K562 (cell line): ENCODE measurements around the gene DTNBP1. TPM values are rescaled to one million over a fixed set of nuclear protein-coding genes. Genes with fewer than 3 reads are reported as not detected.

ENCODE experiments used
- ATF3 ChIP-seq, 2 experiments: fragments of 450-650 bp in 1 of 2; sonication (generic) in 1 of 2; formaldehyde crosslinking in 1 of 2; IDR thresholded peaks in 1 of 2; conservative IDR thresholded peaks in 1 of 2; 2 replicates each; pipeline versions ENCODE4 v1.6.1 to v1.8.1; 2016 to 2023; ENCODE audit warnings: mild to moderate bottlenecking in 2 of 2, moderate library complexity in 2 of 2, inconsistent platforms in 1 of 2, missing genetic modification reagents in 1 of 2
- CREB3L1 ChIP-seq: fragments of 450-650 bp; IDR thresholded peaks from 2 replicates; pipeline ENCODE4 v1.6.1; 2014; ENCODE audit warnings: low read depth, mild to moderate bottlenecking, moderate library complexity, borderline replicate concordance
- HLTF ChIP-seq: fragments of 450-650 bp; IDR thresholded peaks from 2 replicates; pipeline ENCODE4 v1.6.1; 2016
- HMGXB4 ChIP-seq: sonication (generic); formaldehyde crosslinking; IDR thresholded peaks from 2 replicates; pipeline ENCODE4 v1.8.1; 2023; ENCODE audit warnings: mild to moderate bottlenecking, missing genetic modification reagents
- JUND ChIP-seq, 2 experiments: IDR thresholded peaks; 2 replicates in 1 of 2; 3 replicates in 1 of 2; pipeline ENCODE4 v1.6.1; 2011; ENCODE audit warnings: borderline replicate concordance in 2 of 2, low read depth in 2 of 2, low read length in 2 of 2, improper control_type of control experiment in 1 of 2, missing biosample characterization in 1 of 2, missing genetic modification characterization in 1 of 2, missing genetic modification reagents in 1 of 2
- KLF6 ChIP-seq: fragments of 250-450 bp; sonication (Bioruptor Pico); IDR thresholded peaks from 2 replicates; pipeline ENCODE4 v1.4.0; 2020; ENCODE audit warnings: mild to moderate bottlenecking, moderate library complexity, borderline replicate concordance
- MCM3 ChIP-seq: fragments of 450-650 bp; IDR thresholded peaks from 2 replicates; pipeline ENCODE4 v1.6.1; 2016
- MCM7 ChIP-seq, 2 experiments: fragments of 450-650 bp; IDR thresholded peaks; 2 replicates each; pipeline ENCODE4 v1.6.1; 2016 to 2018
- MED1 ChIP-seq: sonication (generic); formaldehyde crosslinking; IDR thresholded peaks from 2 replicates; pipeline ENCODE4 v1.8.1; 2023; ENCODE audit warnings: missing genetic modification reagents, borderline replicate concordance
- MIER1 ChIP-seq: fragments of 450-650 bp; IDR thresholded peaks from 2 replicates; pipeline ENCODE4 v1.6.1; 2016; ENCODE audit warnings: antibody characterized with exemption, mild to moderate bottlenecking, low read depth
- PCBP2 ChIP-seq: fragments of 200-400 bp; formaldehyde crosslinking; IDR thresholded peaks from 2 replicates; pipeline ENCODE4 v1.6.1; 2018; ENCODE audit warnings: low read length, low read depth, mild to moderate bottlenecking, moderate library complexity; ENCODE audit not compliant: poor library complexity, severe bottlenecking
- POU5F1 ChIP-seq: fragments of 150-350 bp; IDR thresholded peaks from 2 replicates; pipeline ENCODE4 v1.6.1; 2014; ENCODE audit warnings: borderline replicate concordance, low read length, low read depth, mild to moderate bottlenecking; ENCODE audit not compliant: partially characterized antibody
- PRDM10 ChIP-seq: fragments of 450-650 bp; IDR thresholded peaks from 2 replicates; pipeline ENCODE4 v1.6.1; 2018; ENCODE audit not compliant: partially characterized antibody
- RCOR1 ChIP-seq, 2 experiments: IDR thresholded peaks; 2 replicates each; pipeline ENCODE4 v1.6.1; 2012; ENCODE audit warnings: low read depth in 2 of 2, low read length in 2 of 2, borderline replicate concordance in 1 of 2, improper control_type of control experiment in 1 of 2
- TRIM28 ChIP-seq: fragments of 450-650 bp; IDR thresholded peaks from 2 replicates; pipeline ENCODE4 v1.6.1; 2017
- ZFPM2 ChIP-seq: fragments of 250-450 bp; sonication (Bioruptor Pico); IDR thresholded peaks from 2 replicates; pipeline ENCODE4 v1.5.1; 2022; ENCODE audit warnings: mild to moderate bottlenecking
- ZNF184 ChIP-seq: sonication (generic); formaldehyde crosslinking; IDR thresholded peaks from 2 replicates; pipeline ENCODE4 v1.5.0; 2020; ENCODE audit warnings: missing genetic modification reagents
- ZNF766 ChIP-seq: fragments of 200-800 bp; sonication (Bioruptor generic); conservative IDR thresholded peaks from 2 replicates; pipeline ENCODE4 v1.6.1; 2016; ENCODE audit warnings: missing genetic modification characterization, missing compliant biosample characterization
- ZNF780A ChIP-seq: fragments of 250-450 bp; sonication (Bioruptor Pico); IDR thresholded peaks from 2 replicates; pipeline ENCODE4 v1.5.0; 2021; ENCODE audit warnings: mild to moderate bottlenecking
- polyA plus RNA-seq, 8 experiments: library from polyadenylated mRNA; depleted of rRNA in 4 of 8; stranded (reverse) in 5 of 8; unstranded in 3 of 8; fragments of >200 nt; fragmentation: Nextera tagmentation in 2 of 8; fragmentation: Illumina TruSeq in 1 of 8; extraction: Ambion mirVana in 2 of 8; extraction: Trizol in 1 of 8; gene quantifications; 2 replicates each; pipeline versions ENCODE4 v1.2.1 to v1.2.3, GENCODE V29; 2011 to 2014; ENCODE audit warnings: inconsistent platforms in 1 of 8, missing spikeins in 1 of 8
- total RNA-seq, 7 experiments: library from RNA; depleted of rRNA in 6 of 7; stranded (reverse); fragments of >200 nt in 6 of 7; fragmentation: Illumina TruSeq in 2 of 7; extraction: Trizol in 2 of 7; gene quantifications; 2 replicates each; pipeline versions ENCODE4 v1.2.1 to v1.2.3, GENCODE V29; 2011 to 2021; ENCODE audit warnings: low replicate concordance in 1 of 7

The DTNBP1 gene
- total and polyA plus RNA-seq, 9 of the 15 experiments (the other 6 are each of a cell fraction or from before 2014, with no cell fraction given) = 16.7 to 54.5 (median 21.4) TPM

GRCh38 chr6:15595461-15596173, 67.2 kb downstream of the DTNBP1 start (continued):
- TF ChIP-seq HMGXB4 = no peak
- no peak for TF ChIP-seq CREB3L1
- TF ChIP-seq TRIM28 = no peak
- no peak for TF ChIP-seq HLTF
- TF ChIP-seq KLF6 (CRISPR knock-in tag) = no peak
- TF ChIP-seq ZNF184 (CRISPR knock-in tag) = no peak
- no peak for TF ChIP-seq MED1 (CRISPR knock-in tag)
- TF ChIP-seq MIER1 = no peak
- peak; percentile 79 for TF ChIP-seq ATF3 (IDR thresholded peaks at IDR 0.05)
- no peak for TF ChIP-seq ATF3 (CRISPR knock-in tag; conservative IDR thresholded peaks at IDR 0.05)
- no peak for TF ChIP-seq MCM3
- no peak for TF ChIP-seq PCBP2
- no peak for TF ChIP-seq RCOR1 (IDR thresholded peaks at IDR 0.05; ENCODE audit: borderline replicate concordance in 1 of 2, low read depth in 2 of 2, low read length in 2 of 2)
- no peak for TF ChIP-seq POU5F1
- no peak for TF ChIP-seq PRDM10
- TF ChIP-seq MCM7 (IDR thresholded peaks at IDR 0.05) = no peak
- TF ChIP-seq JUND (IDR thresholded peaks at IDR 0.05; ENCODE audit: borderline replicate concordance, low read depth, low read length) = no peak; the same call in 1 of the 2 replicates
- TF ChIP-seq JUND (tag; IDR thresholded peaks at IDR 0.05; ENCODE audit: borderline replicate concordance, low read depth, low read length) = 0 out of 3 replicates have a peak, but pooled peaks have one; percentile 34
- no peak for TF ChIP-seq ZNF766
- TF ChIP-seq ZNF780A (CRISPR knock-in tag) = no peak
- TF ChIP-seq ZFPM2 (CRISPR knock-in tag) = no peak
